HCT116 (cell line): Measurements from ENCODE around the gene C14orf132. TPM values are rescaled to one million over a fixed set of nuclear protein-coding genes. Genes with fewer than 3 reads are reported as not detected.

Experiments used
- ATAC-seq: fragments of 200-7000 bp; cut with Tn5 transposase; 2 replicates; pipeline ENCODE4 v1.9.1; 2020; ENCODE audit warnings: mild to moderate bottlenecking, moderate library complexity
- BruUV-seq: library from RNA; stranded (reverse); fragments of 400-500 nt; replicated peaks from 2 replicates; lab custom pipeline; 2021; lab: Mats Ljungman, UMichigan
- CTCF ChIA-PET: fragments of 300-600 bp; sonication (Branson Sonifier 250); formaldehyde crosslinking; loops from one replicate; lab custom pipeline; 2021; ENCODE audit warnings: antibody characterized with exemption; lab: Charles Lee
- POLR2A ChIA-PET: fragments of 300-600, 350-600 bp; sonication (Branson Sonifier 250); formaldehyde crosslinking; loops from one replicate; lab custom pipeline; 2021; ENCODE audit warnings: antibody characterized with exemption; lab: Charles Lee
- RAD21 ChIA-PET, 2 experiments: fragments of 300-600 bp; sonication (Branson Sonifier 250); formaldehyde crosslinking; loops; one replicate each; lab custom pipeline; 2023; ENCODE audit warnings: low total read pairs in 2 of 2; ENCODE audit not compliant: uncharacterized antibody in 2 of 2, unreplicated experiment in 2 of 2, low non-redundant PET in 1 of 2; lab: Charles Lee
- DNase-seq: peaks from one replicate; pipeline ENCODE4 v3.0.0-alpha.2; 2010; ENCODE audit warnings: low read depth, low spot score
- H2AFZ ChIP-seq: fragments of 200-600 bp; shearing (Covaris generic), sonication (generic); 2 replicates; pipeline ENCODE4 v1.6.1; 2017; ENCODE audit warnings: low read depth, mixed run types, mixed read lengths, antibody characterized with exemption, low read length; ENCODE audit not compliant: poor library complexity, severe bottlenecking
- H3K27ac ChIP-seq: 2 replicates; pipeline ENCODE4 v1.5.1; 2012; ENCODE audit warnings: low read depth, low read length
- H3K27me3 ChIP-seq: fragments of 200-600 bp; sonication (generic); 2 replicates; pipeline ENCODE4 v1.6.1; 2016; ENCODE audit warnings: mixed run types, low read length, mixed read lengths; ENCODE audit not compliant: insufficient read depth
- H3K36me3 ChIP-seq, 2 experiments: fragments of 200-500 bp in 1 of 2; fragments of 200-600 bp in 1 of 2; sonication (Bioruptor generic) in 1 of 2; sonication (generic) in 1 of 2; 2 replicates each; pipeline versions ENCODE4 v1.5.1 to v1.6.1; 2014 to 2016; ENCODE audit warnings: low read length in 2 of 2, inconsistent platforms in 1 of 2, mixed read lengths in 1 of 2, mixed run types in 1 of 2; ENCODE audit not compliant: insufficient read depth in 2 of 2, control insufficient read depth in 1 of 2
- H3K4me1 ChIP-seq, 2 experiments: fragments of 200-600 bp in 1 of 2; sonication (generic) in 1 of 2; 2 replicates each; pipeline versions ENCODE4 v1.5.1 to v1.6.1; 2012 to 2017; ENCODE audit warnings: low read length in 2 of 2, inconsistent platforms in 1 of 2, mild to moderate bottlenecking in 1 of 2, mixed read lengths in 1 of 2, mixed run types in 1 of 2, moderate library complexity in 1 of 2; ENCODE audit not compliant: insufficient read depth in 2 of 2, control insufficient read depth in 1 of 2
- H3K4me2 ChIP-seq: fragments of 200-600 bp; sonication (generic); 2 replicates; pipeline ENCODE4 v1.6.1; 2017; ENCODE audit warnings: mixed run types, low read length, mixed read lengths
- H3K4me3 ChIP-seq, 2 experiments: fragments of 200-600 bp in 1 of 2; sonication (generic) in 1 of 2; replicated peaks in 1 of 2; 2 replicates each; pipeline ENCODE4 v1.5.1; 2011 to 2016; ENCODE audit warnings: low read length in 2 of 2, control low read depth in 1 of 2, low read depth in 1 of 2, mild to moderate bottlenecking in 1 of 2, mixed read lengths in 1 of 2, mixed run types in 1 of 2
- H3K79me2 ChIP-seq: fragments of 200-600 bp; sonication (generic); 2 replicates; pipeline ENCODE4 v1.6.1; 2017; ENCODE audit warnings: mild to moderate bottlenecking, mixed run types, low read length, moderate library complexity, mixed read lengths; ENCODE audit not compliant: insufficient read depth
- H3K9ac ChIP-seq: fragments of 200-600 bp; sonication (generic); 2 replicates; pipeline ENCODE4 v1.6.1; 2016; ENCODE audit warnings: low read length, mixed read lengths
- H3K9me2 ChIP-seq: fragments of 200-600 bp; sonication (generic), shearing (Covaris generic); 2 replicates; pipeline ENCODE4 v1.6.1; 2017; ENCODE audit warnings: mixed run types, mild to moderate bottlenecking, moderate library complexity; ENCODE audit not compliant: insufficient read depth
- H3K9me3 ChIP-seq, 2 experiments: fragments of 200-500 bp in 1 of 2; fragments of 200-600 bp in 1 of 2; sonication (Bioruptor generic) in 1 of 2; sonication (generic) in 1 of 2; 2 replicates each; pipeline ENCODE4 v1.6.1; 2014 to 2017; ENCODE audit warnings: low read length in 2 of 2, mixed read lengths in 2 of 2, inconsistent platforms in 1 of 2, low read depth in 1 of 2, mild to moderate bottlenecking in 1 of 2, mixed run types in 1 of 2, moderate library complexity in 1 of 2; ENCODE audit not compliant: control insufficient read depth in 1 of 2, insufficient read depth in 1 of 2
- H4K20me1 ChIP-seq: fragments of 200-600 bp; sonication (generic), shearing (Covaris generic); 2 replicates; pipeline ENCODE4 v1.6.1; 2017; ENCODE audit warnings: mixed run types, mild to moderate bottlenecking, moderate library complexity; ENCODE audit not compliant: insufficient read depth
- RAD21 ChIP-seq: IDR thresholded peaks from 2 replicates; pipeline ENCODE4 v1.6.1; 2012; ENCODE audit warnings: low read depth, mild to moderate bottlenecking
- REST ChIP-seq: IDR thresholded peaks from 2 replicates; pipeline ENCODE4 v1.6.1; 2012; ENCODE audit warnings: low read depth
- intact Hi-C: fragments of 100-400 bp; cut with micrococcal nuclease; formaldehyde crosslinking; loops from 2 replicates; pipeline ENCODE4 v1.10.0; 2022
- total RNA-seq: library from RNA; stranded (reverse); gene quantifications from one replicate; pipeline ENCODE4 v1.2.1, GENCODE V29; 2021; ENCODE audit not compliant: unreplicated experiment
- TF ChIP-seq, protein P1 (sequence below), 3 experiments: fragments of 200-600 bp in 1 of 3; sonication (generic) in 1 of 3; IDR thresholded peaks in 2 of 3; conservative IDR thresholded peaks in 1 of 3; 2 replicates each; pipeline ENCODE4 v1.5.1; 2012 to 2017; ENCODE audit warnings: low read depth in 2 of 3, low read length in 2 of 3, antibody characterized with exemption in 1 of 3, borderline replicate concordance in 1 of 3, control low read depth in 1 of 3, mild to moderate bottlenecking in 1 of 3, mixed read lengths in 1 of 3, mixed run types in 1 of 3, moderate library complexity in 1 of 3; ENCODE audit not compliant: insufficient read depth in 1 of 3

Gene C14orf132
- total RNA-seq, 1 experiment from 2014 or later, result 3.4 TPM

DNA sequence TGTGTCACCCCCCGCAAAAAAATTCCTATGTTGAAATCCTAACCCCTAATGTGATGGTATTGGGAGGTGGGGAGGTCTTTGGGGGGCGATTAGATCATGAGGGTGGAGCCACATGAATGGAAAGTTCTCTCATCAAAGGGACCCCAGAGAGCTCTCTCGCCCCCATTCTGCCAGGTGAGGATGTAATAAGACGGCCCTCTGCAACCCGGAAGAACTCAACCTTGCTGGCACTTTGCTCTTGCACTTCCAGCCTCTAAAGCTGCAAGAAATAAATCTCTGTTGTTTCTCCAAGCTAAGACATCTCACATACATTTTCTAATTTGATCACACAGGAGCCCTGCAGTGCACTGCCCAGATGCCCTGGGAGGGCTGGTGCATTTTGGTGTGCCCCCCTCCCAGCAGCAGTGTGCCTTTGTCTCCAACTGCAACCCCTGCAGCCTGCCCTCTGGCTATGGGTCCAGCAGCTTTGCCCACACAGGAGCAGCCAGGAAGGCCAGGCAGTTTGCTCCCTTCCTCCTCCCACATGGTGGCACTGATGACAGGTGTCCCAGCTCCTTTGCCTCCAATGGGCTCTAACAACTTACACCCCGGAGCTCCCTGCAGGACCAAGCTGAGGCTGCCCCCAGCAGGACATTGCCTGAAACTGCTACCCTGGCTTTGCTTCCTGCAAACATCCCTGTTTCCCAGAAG lies 59.3 kb downstream of the C14orf132 start:
- Histone ChIP-seq H3K36me3 (no peaks in the 10 kb centered on the region), H3K27me3 (no peaks in the 10 kb centered on the region), H3K4me3 (no peak overlapping the region), H3K79me2 (no peaks in the 10 kb centered on the region), H3K9me2 (no peaks in the 10 kb centered on the region), H3K4me1 (peaks cover 4 to 9% of the 10 kb centered on the region in 2 experiments; a peak in 1 of 4 replicates), H3K9me3 (no peaks in the 10 kb centered on the region), H4K20me1 (no peaks in the 10 kb centered on the region), H3K27ac (no peak overlapping the region), H2AFZ (no peak overlapping the region), H3K9ac (no peak overlapping the region), H3K4me2 (no peak overlapping the region)
- BruUV-seq, result no TSS peak
- ChIA-PET RAD21 (interaction anchor here (0.7 to 1.4 kb wide), 9 partner anchors 41 to 177 kb away, joined by 3 to 11 read pairs (median 5); no protein-coding TSS in a partner anchor), CTCF (interaction anchor here (0.7 to 3.5 kb wide), 22 partner anchors 9 to 539 kb away, joined by 3 to 81 read pairs (median 4); no protein-coding TSS in a partner anchor), POLR2A (no interaction called here)
- intact Hi-C loops, result loop anchor here (1.0 kb wide), 3 partner anchors 42 to 537 kb away; no protein-coding TSS in a partner anchor
- DNase-seq (peak; percentile 64), ATAC-seq (peak; percentile 82)
- TF ChIP-seq REST (no peak), RAD21 (peak; percentile 91)
- TF ChIP-seq, protein P1, sequence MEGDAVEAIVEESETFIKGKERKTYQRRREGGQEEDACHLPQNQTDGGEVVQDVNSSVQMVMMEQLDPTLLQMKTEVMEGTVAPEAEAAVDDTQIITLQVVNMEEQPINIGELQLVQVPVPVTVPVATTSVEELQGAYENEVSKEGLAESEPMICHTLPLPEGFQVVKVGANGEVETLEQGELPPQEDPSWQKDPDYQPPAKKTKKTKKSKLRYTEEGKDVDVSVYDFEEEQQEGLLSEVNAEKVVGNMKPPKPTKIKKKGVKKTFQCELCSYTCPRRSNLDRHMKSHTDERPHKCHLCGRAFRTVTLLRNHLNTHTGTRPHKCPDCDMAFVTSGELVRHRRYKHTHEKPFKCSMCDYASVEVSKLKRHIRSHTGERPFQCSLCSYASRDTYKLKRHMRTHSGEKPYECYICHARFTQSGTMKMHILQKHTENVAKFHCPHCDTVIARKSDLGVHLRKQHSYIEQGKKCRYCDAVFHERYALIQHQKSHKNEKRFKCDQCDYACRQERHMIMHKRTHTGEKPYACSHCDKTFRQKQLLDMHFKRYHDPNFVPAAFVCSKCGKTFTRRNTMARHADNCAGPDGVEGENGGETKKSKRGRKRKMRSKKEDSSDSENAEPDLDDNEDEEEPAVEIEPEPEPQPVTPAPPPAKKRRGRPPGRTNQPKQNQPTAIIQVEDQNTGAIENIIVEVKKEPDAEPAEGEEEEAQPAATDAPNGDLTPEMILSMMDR (IDR thresholded peaks at IDR 0.05 in 2 of 3, conservative IDR thresholded peaks at IDR 0.05 in 1 of 3; ENCODE audit: borderline replicate concordance in 1 of 3, insufficient read depth in 1 of 3, low read depth in 2 of 3, low read length in 2 of 3), result peak; percentile 79 to 93 (median 85)
